Middle frontal gyrus (tissue), 1 donor: ENCODE measurements around the gene GADD45A.

Experiments
- DNase-seq: peaks from one replicate; pipeline ENCODE4 v3.0.0-alpha.2; 2015; ENCODE audit warnings: low spot score; ENCODE audit errors: extremely low spot score

GADD45A gene

GRCh38 chr1:67688526-67689219, 3.7 kb downstream of the GADD45A start:
- DNase-seq: no peak

GRCh38 chr1:67689267-67690017, 4.4 kb downstream of the GADD45A start:
- no peak for DNase-seq

GRCh38 chr1:67690018-67690363, 5.0 kb downstream of the GADD45A start:
- no peak for DNase-seq

- DNase-seq: no peak
Measured at GRCh38 chr1:67690411-67690810, 5.4 kb downstream of the GADD45A start.

- no peak for DNase-seq
Measured at GRCh38 chr1:67691712-67692111, 6.7 kb downstream of the GADD45A start.

GRCh38 chr1:67695963-67696362, 11.0 kb downstream of the GADD45A start:
- no peak for DNase-seq

GRCh38 chr1:67696708-67697107, 11.7 kb downstream of the GADD45A start:
- DNase-seq: no peak

GRCh38 chr1:67700220-67700619, 15.2 kb downstream of the GADD45A start:
- no peak for DNase-seq

GRCh38 chr1:67700692-67701410, 15.8 kb downstream of the GADD45A start:
- DNase-seq: no peak

- no peak for DNase-seq
Measured at GRCh38 chr1:67701876-67702275, 16.9 kb downstream of the GADD45A start.

- DNase-seq: no peak
Measured at GRCh38 chr1:67704351-67704750, 19.4 kb downstream of the GADD45A start.

GRCh38 chr1:67705735-67706453, 20.9 kb downstream of the GADD45A start:
- no peak for DNase-seq

GRCh38 chr1:67708606-67709005, 23.6 kb downstream of the GADD45A start:
- DNase-seq: no peak

GRCh38 chr1:67710417-67710816, 25.4 kb downstream of the GADD45A start:
- no peak for DNase-seq

GRCh38 chr1:67711158-67711854, 26.3 kb downstream of the GADD45A start:
- no peak for DNase-seq

GRCh38 chr1:67711855-67712212, 26.8 kb downstream of the GADD45A start:
- DNase-seq: no peak

- DNase-seq: no peak
Measured at GRCh38 chr1:67713057-67713846, 28.3 kb downstream of the GADD45A start.

- no peak for DNase-seq
Measured at GRCh38 chr1:67715819-67716218, 30.8 kb downstream of the GADD45A start.

GRCh38 chr1:67716800-67717199, 31.8 kb downstream of the GADD45A start:
- no peak for DNase-seq

- DNase-seq: no peak
Measured at GRCh38 chr1:67717876-67718275, 32.9 kb downstream of the GADD45A start.
